ENCODE data around the gene FBXO40.

The FBXO40 gene

GRCh38 chr3:121661376-121661775, 68.2 kb downstream of the FBXO40 start:
- TF ChIP-seq, protein P1, sequence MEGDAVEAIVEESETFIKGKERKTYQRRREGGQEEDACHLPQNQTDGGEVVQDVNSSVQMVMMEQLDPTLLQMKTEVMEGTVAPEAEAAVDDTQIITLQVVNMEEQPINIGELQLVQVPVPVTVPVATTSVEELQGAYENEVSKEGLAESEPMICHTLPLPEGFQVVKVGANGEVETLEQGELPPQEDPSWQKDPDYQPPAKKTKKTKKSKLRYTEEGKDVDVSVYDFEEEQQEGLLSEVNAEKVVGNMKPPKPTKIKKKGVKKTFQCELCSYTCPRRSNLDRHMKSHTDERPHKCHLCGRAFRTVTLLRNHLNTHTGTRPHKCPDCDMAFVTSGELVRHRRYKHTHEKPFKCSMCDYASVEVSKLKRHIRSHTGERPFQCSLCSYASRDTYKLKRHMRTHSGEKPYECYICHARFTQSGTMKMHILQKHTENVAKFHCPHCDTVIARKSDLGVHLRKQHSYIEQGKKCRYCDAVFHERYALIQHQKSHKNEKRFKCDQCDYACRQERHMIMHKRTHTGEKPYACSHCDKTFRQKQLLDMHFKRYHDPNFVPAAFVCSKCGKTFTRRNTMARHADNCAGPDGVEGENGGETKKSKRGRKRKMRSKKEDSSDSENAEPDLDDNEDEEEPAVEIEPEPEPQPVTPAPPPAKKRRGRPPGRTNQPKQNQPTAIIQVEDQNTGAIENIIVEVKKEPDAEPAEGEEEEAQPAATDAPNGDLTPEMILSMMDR (IDR thresholded peaks at IDR 0.05; ENCODE audit: insufficient read depth, low read depth, low read length, missing control alignments), result no peak
- DNase-seq (ENCODE audit: low read depth), result peak; percentile 86
- no peak overlapping the region for H3K4me3 ChIP-seq (ENCODE audit: low read length)

- H3K4me3 ChIP-seq (ENCODE audit: low read length), result no peak overlapping the region
- DNase-seq (ENCODE audit: low read depth), result no peak
These were observed 69.6 kb downstream of the FBXO40 start for GRCh38 chr3:121662742-121663141.

DNA sequence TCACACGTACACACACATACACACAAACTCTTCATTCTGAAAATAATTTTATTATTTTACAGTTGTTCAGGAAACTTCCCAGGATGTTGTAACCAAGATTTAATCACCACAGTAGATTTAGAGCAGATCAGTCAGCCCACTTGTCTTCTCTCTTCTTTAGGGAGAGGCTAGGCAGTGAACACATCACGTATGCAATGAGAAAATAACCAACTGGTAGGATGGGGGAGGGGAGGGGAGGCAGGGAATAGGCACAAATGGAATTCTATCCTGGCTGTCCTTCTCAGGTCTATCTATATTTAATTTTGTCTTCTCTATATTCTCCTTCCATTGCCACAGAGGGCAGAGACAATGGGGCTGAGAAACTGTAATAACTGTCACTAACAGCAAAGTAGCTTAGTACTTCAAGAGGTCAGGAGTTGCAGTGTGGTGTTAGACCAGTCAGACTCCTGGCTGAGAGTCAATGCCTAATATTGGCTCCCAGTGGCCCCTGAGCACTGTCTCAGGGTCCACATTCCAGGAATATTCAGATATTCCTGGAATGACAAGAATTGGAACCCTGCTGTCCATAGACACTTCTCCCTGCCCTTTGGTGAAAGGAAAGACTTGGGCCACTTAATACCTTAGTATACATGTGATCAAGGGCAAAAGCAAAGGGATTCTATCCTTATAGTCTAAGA, 70.1 kb downstream of the FBXO40 start:
- TF ChIP-seq, protein P1 (IDR thresholded peaks at IDR 0.05; ENCODE audit: insufficient read depth, low read depth, low read length, missing control alignments), result no peak
- no peak overlapping the region for H3K4me3 ChIP-seq (ENCODE audit: low read length)
- DNase-seq (ENCODE audit: low read depth), result no peak

More at GRCh38 chr3:121662742-121663141, 69.6 kb downstream of the FBXO40 start:
- TF ChIP-seq, protein P1 (IDR thresholded peaks at IDR 0.05; ENCODE audit: insufficient read depth, low read depth, low read length, missing control alignments), result no peak

- TF ChIP-seq, protein P1 (IDR thresholded peaks at IDR 0.05; ENCODE audit: insufficient read depth, low read depth, low read length, missing control alignments), result no peak
- no peak overlapping the region for H3K4me3 ChIP-seq (ENCODE audit: low read length)
- DNase-seq (ENCODE audit: low read depth), result no peak
These were observed 72.3 kb downstream of the FBXO40 start for GRCh38 chr3:121665488-121665887.

GRCh38 chr3:121667333-121667732, 74.2 kb downstream of the FBXO40 start:
- TF ChIP-seq, protein P1 (IDR thresholded peaks at IDR 0.05; ENCODE audit: insufficient read depth, low read depth, low read length, missing control alignments), result no peak
- no peak overlapping the region for H3K4me3 ChIP-seq (ENCODE audit: low read length)
- DNase-seq (ENCODE audit: low read depth), result no peak

DNA sequence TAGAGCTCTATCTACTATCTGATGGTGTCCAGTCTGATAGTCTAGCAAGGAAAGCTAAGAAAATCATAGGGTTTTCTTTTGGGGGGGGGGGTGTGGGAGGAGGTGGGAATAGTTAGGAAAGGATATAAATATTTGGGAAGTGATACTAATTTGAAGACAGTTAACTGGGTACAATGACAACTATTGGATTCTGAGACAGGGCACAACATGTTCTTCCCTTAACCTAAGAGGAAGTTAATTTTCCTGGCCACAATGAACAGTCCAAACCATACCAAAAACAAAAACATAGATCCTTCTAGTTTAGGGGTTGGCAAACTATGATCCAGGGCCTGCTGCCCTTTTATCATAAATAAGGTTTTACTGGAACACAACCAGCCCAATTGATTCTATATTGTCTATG, 77.5 kb downstream of the FBXO40 start:
- H3K4me3 ChIP-seq (ENCODE audit: low read length), result no peak overlapping the region
- DNase-seq (ENCODE audit: low read depth), result no peak
- TF ChIP-seq, protein P1 (IDR thresholded peaks at IDR 0.05; ENCODE audit: insufficient read depth, low read depth, low read length, missing control alignments), result no peak

DNA sequence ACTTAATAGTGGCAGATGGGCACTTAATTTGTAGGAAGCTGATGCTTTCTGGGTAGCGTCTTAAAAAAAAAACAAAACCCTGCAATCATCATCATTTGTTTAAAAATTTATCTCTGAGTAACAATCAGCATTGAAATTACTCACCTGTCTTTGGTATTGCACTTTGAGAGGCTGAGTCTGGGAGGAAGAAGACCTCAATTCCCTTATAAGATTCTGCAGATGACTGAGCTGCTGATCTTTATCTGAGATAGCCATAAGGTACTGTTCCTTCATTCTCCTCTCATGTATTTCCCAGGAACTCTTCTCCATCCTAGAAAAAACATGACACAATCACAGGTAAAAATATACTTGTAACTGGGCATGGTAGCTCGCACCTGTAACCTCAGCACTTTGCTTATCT, 84.0 kb downstream of the FBXO40 start:
- no peak overlapping the region for H3K4me3 ChIP-seq (ENCODE audit: low read length)
- TF ChIP-seq, protein P1 (IDR thresholded peaks at IDR 0.05; ENCODE audit: insufficient read depth, low read depth, low read length, missing control alignments), result no peak
- DNase-seq (ENCODE audit: low read depth), result no peak
